H1 (cell line): Measurements from ENCODE around the gene CMTM5. TPM values are rescaled to one million over a fixed set of nuclear protein-coding genes. Genes with fewer than 3 reads are reported as not detected.

ENCODE experiments used
- CTCF ChIA-PET: fragments of 300-600 bp; sonication (Branson Sonifier 250); formaldehyde crosslinking; loops from one replicate; lab custom pipeline; 2021; ENCODE audit not compliant: partially characterized antibody; lab: Charles Lee
- POLR2A ChIA-PET: fragments of 300-600 bp; sonication (Branson Sonifier 250); formaldehyde crosslinking; loops from one replicate; lab custom pipeline; 2021; ENCODE audit warnings: inconsistent platforms; ENCODE audit not compliant: partially characterized antibody; lab: Charles Lee
- DNase-seq, 2 experiments: peaks; one replicate each; pipeline versions ENCODE4 v3.0.0 to v3.0.0-alpha.2; 2010 to 2022; ENCODE audit warnings: low spot score in 2 of 2, low read depth in 1 of 2, mixed read lengths in 1 of 2
- FAIRE-seq: peaks from 2 replicates; lab custom pipeline; 2011; peaks lifted over from hg19 to GRCh38; lab: Jason Lieb, UNC
- H2AFZ ChIP-seq: 2 replicates; pipeline ENCODE4 v1.8.1; 2012; ENCODE audit warnings: low read length, inconsistent platforms
- H2AK5ac ChIP-seq: 2 replicates; pipeline ENCODE4 v1.6.1; 2013; ENCODE audit warnings: low read depth, low read length
- H2BK120ac ChIP-seq: replicated peaks from 2 replicates; pipeline ENCODE3; 2013; ENCODE audit warnings: low read depth, low read length, inconsistent platforms
- H2BK12ac ChIP-seq: 2 replicates; pipeline ENCODE4 v1.6.1; 2013; ENCODE audit warnings: low read depth, low read length
- H2BK15ac ChIP-seq: 2 replicates; pipeline ENCODE4 v1.6.1; 2013; ENCODE audit warnings: low read length
- H2BK20ac ChIP-seq: 2 replicates; pipeline ENCODE4 v1.6.1; 2013; ENCODE audit warnings: low read length
- H2BK5ac ChIP-seq: 2 replicates; pipeline ENCODE4 v1.6.1; 2013; ENCODE audit warnings: low read depth, low read length
- H3K14ac ChIP-seq: 2 replicates; pipeline ENCODE4 v1.6.1; 2013; ENCODE audit warnings: inconsistent platforms; ENCODE audit not compliant: insufficient read length
- H3K18ac ChIP-seq: 2 replicates; pipeline ENCODE4 v1.6.1; 2013; ENCODE audit warnings: low read length; ENCODE audit errors: extremely low read depth
- H3K23ac ChIP-seq: 2 replicates; pipeline ENCODE4 v1.6.1; 2013; ENCODE audit warnings: inconsistent platforms; ENCODE audit not compliant: insufficient read length
- H3K23me2 ChIP-seq: 2 replicates; pipeline ENCODE4 v1.6.1; 2013; ENCODE audit warnings: low read depth, low read length
- H3K27ac ChIP-seq: 2 replicates; pipeline ENCODE4 v1.6.1; 2011; ENCODE audit warnings: low read depth, low read length, inconsistent platforms
- H3K27me3 ChIP-seq, 4 experiments: replicated peaks in 1 of 4; 1 replicate in 1 of 4; 2 replicates in 3 of 4; pipeline versions ENCODE4 v1.6.1 to v1.8.1; 2011 to 2013; ENCODE audit warnings: low read length in 3 of 4, mild to moderate bottlenecking in 3 of 4, inconsistent platforms in 2 of 4, mixed read lengths in 2 of 4, moderate library complexity in 1 of 4; ENCODE audit not compliant: control insufficient read depth in 3 of 4, insufficient read depth in 3 of 4; ENCODE audit errors: extremely low read depth in 1 of 4
- H3K36me3 ChIP-seq, 4 experiments: 2 replicates each; pipeline versions ENCODE4 v1.6.1 to v1.8.1; 2011 to 2013; ENCODE audit warnings: mild to moderate bottlenecking in 4 of 4, low read length in 3 of 4, moderate library complexity in 2 of 4, control low read depth in 1 of 4, inconsistent platforms in 1 of 4; ENCODE audit not compliant: insufficient read depth in 4 of 4, control insufficient read depth in 2 of 4
- H3K4ac ChIP-seq: replicated peaks from 2 replicates; pipeline ENCODE3; 2013; ENCODE audit warnings: low read length, low read depth, mixed read lengths, inconsistent platforms; ENCODE audit not compliant: insufficient read length
- H3K4me1 ChIP-seq, 4 experiments: replicated peaks in 1 of 4; 1 replicate in 1 of 4; 2 replicates in 3 of 4; pipeline versions ENCODE4 v1.6.1 to v1.8.1; 2011 to 2013; ENCODE audit warnings: low read length in 3 of 4, inconsistent platforms in 2 of 4, mixed read lengths in 1 of 4; ENCODE audit not compliant: insufficient read depth in 4 of 4, control insufficient read depth in 3 of 4
- H3K4me2 ChIP-seq, 2 experiments: 2 replicates each; pipeline versions ENCODE4 v1.6.1 to v1.8.1; 2011 to 2013; ENCODE audit warnings: low read depth in 2 of 2, low read length in 2 of 2, control low read depth in 1 of 2, inconsistent platforms in 1 of 2, mild to moderate bottlenecking in 1 of 2; ENCODE audit not compliant: insufficient read depth in 1 of 2
- H3K4me3 ChIP-seq, 4 experiments: fragments of 200-600, 300-600 bp in 1 of 4; sonication (generic), shearing (Covaris generic), sonication (Bioruptor Twin) in 1 of 4; 2 replicates each; pipeline versions ENCODE4 v1.5.1 to v1.8.1; 2011 to 2016; ENCODE audit warnings: low read length in 4 of 4, low read depth in 3 of 4, control low read depth in 2 of 4, inconsistent platforms in 2 of 4, mild to moderate bottlenecking in 2 of 4, mixed read lengths in 1 of 4, moderate library complexity in 1 of 4; ENCODE audit not compliant: insufficient read depth in 2 of 4; ENCODE audit errors: extremely low read depth in 1 of 4
- H3K56ac ChIP-seq: replicated peaks from 2 replicates; pipeline ENCODE3; 2013; ENCODE audit warnings: low read depth, mild to moderate bottlenecking, mixed read lengths, low read length, inconsistent platforms; ENCODE audit not compliant: insufficient read length
- H3K79me1 ChIP-seq: 2 replicates; pipeline ENCODE4 v1.6.1; 2013; ENCODE audit warnings: low read depth, low read length, control low read depth
- H3K79me2 ChIP-seq, 2 experiments: 2 replicates each; pipeline versions ENCODE4 v1.6.1 to v1.8.1; 2012 to 2013; ENCODE audit warnings: low read length in 2 of 2, mild to moderate bottlenecking in 2 of 2, inconsistent platforms in 1 of 2; ENCODE audit not compliant: insufficient read depth in 2 of 2, control insufficient read depth in 1 of 2
- H3K9ac ChIP-seq, 4 experiments: replicated peaks in 1 of 4; 1 replicate in 1 of 4; 2 replicates in 3 of 4; pipeline versions ENCODE4 v1.6.1 to v1.8.1; 2011 to 2013; ENCODE audit warnings: low read depth in 3 of 4, low read length in 3 of 4, control low read depth in 2 of 4, mild to moderate bottlenecking in 2 of 4, moderate library complexity in 2 of 4, inconsistent platforms in 1 of 4; ENCODE audit errors: extremely low read depth in 1 of 4
- H3K9me3 ChIP-seq, 2 experiments: 2 replicates each; pipeline versions ENCODE4 v1.6.1 to v1.8.1; 2012 to 2013; ENCODE audit warnings: mild to moderate bottlenecking in 2 of 2, moderate library complexity in 2 of 2, control low read depth in 1 of 2, inconsistent platforms in 1 of 2, low read depth in 1 of 2, low read length in 1 of 2, mixed read lengths in 1 of 2; ENCODE audit not compliant: insufficient read depth in 2 of 2
- H4K20me1 ChIP-seq, 2 experiments: replicated peaks in 1 of 2; 2 replicates each; pipeline versions ENCODE3 to v1.8.1; 2011 to 2013; ENCODE audit warnings: inconsistent platforms in 2 of 2, low read length in 2 of 2, mild to moderate bottlenecking in 1 of 2; ENCODE audit not compliant: insufficient read depth in 2 of 2, control insufficient read depth in 1 of 2
- H4K5ac ChIP-seq: 2 replicates; pipeline ENCODE4 v1.6.1; 2013; ENCODE audit warnings: low read length, low read depth, mixed read lengths, inconsistent platforms; ENCODE audit not compliant: insufficient read length
- H4K8ac ChIP-seq: 2 replicates; pipeline ENCODE4 v1.8.0; 2013; ENCODE audit warnings: mild to moderate bottlenecking, moderate library complexity, low read length, inconsistent platforms; ENCODE audit not compliant: insufficient read depth; ENCODE audit errors: extremely low read depth
- H4K91ac ChIP-seq: replicated peaks from 2 replicates; pipeline ENCODE3; 2013; ENCODE audit warnings: low read length, mixed read lengths, inconsistent platforms; ENCODE audit not compliant: insufficient read length
- RAD21 ChIP-seq, 2 experiments: IDR thresholded peaks in 1 of 2; conservative IDR thresholded peaks in 1 of 2; 2 replicates each; pipeline ENCODE4 v1.6.1; 2011; ENCODE audit warnings: low read depth in 2 of 2, low read length in 2 of 2, improper control_type of control experiment in 1 of 2, inconsistent platforms in 1 of 2, mild to moderate bottlenecking in 1 of 2, moderate library complexity in 1 of 2
- SAP30 ChIP-seq: fragments of 300-600 bp; sonication (generic); IDR thresholded peaks from 2 replicates; pipeline ENCODE4 v1.7.1; 2012; ENCODE audit warnings: low read length, moderate library complexity, mild to moderate bottlenecking, inconsistent platforms; ENCODE audit not compliant: insufficient read depth, insufficient replicate concordance
- WGBS, 2 experiments: shearing (Covaris generic) in 1 of 2; methylation state at CpG; one replicate each; pipeline versions ENCODE4 v1.1.6 to v1.1.7; 2013 to 2015; ENCODE audit warnings: low lambda C conversion rate in 2 of 2, mixed read lengths in 2 of 2, inconsistent platforms in 1 of 2, low coverage in 1 of 2, missing lambda C conversion rate in 1 of 2; ENCODE audit not compliant: insufficient replicate concordance in 2 of 2, insufficient coverage in 1 of 2, insufficient read length in 1 of 2; ENCODE audit errors: extremely low coverage in 1 of 2, missing lambda C conversion rate in 1 of 2; 5-methylcytosine and 5-hydroxymethylcytosine counted together
- polyA plus RNA-seq, 7 experiments: library from polyadenylated mRNA; depleted of rRNA in 3 of 7; stranded (reverse) in 5 of 7; unstranded in 2 of 7; fragments of >200 nt in 5 of 7; fragments of 200-250 nt in 2 of 7; gene quantifications; 1 replicate in 5 of 7; 2 replicates in 1 of 7; 4 replicates in 1 of 7; pipeline versions ENCODE4 v1.2.1 to v1.2.3, GENCODE V29; 2011 to 2013; ENCODE audit warnings: missing spikeins in 2 of 7, mixed read lengths in 2 of 7
- total RNA-seq: library from RNA; stranded (reverse); fragmentation: NEBNext Ultra II Directional; extraction: Animal tissue kit (Norgen Biotek cat#: 25700); gene quantifications from 2 replicates; pipeline ENCODE4 v1.2.1, GENCODE V29; 2021

Gene CMTM5
- total and polyA plus RNA-seq, 2 of the 8 experiments (the other 6 are each of a cell fraction or from before 2014, with no cell fraction given), result 2.1 TPM; not detected in 1

DNA sequence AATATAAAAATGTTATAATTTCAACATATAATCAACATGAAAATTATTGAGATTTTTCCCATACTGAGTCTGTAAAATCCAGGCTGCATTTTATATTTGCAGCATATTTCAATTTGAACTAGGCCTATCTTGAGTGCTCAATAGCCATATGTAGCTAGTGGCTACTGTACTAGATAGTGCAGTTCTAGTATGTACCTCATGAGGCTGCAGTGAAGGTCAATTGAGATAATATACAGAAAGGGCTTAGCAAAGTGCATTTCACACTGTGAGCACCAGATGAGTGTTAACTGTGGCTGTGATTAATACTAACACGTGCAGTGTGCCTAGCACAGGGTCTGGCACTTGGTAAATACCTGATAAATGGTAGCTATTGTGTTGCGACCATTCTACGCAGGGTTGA is 18.8 kb upstream of the CMTM5 start:
- no peak overlapping the region for H2BK20ac ChIP-seq
- H3K14ac ChIP-seq, result no peak overlapping the region
- no peak overlapping the region for H2BK5ac ChIP-seq
- FAIRE-seq (no peak), DNase-seq (no peak)
- WGBS, 2 experiments, result 84% methylated on average over 3 of the region's 3 CpGs; no CpG with 5 or more reads in 1 of the 2 experiments
- no peaks in the 10 kb centered on the region for H3K23me2 ChIP-seq
- no peak overlapping the region for H3K4me2 ChIP-seq
- H4K5ac ChIP-seq, result no peak overlapping the region
- no peak overlapping the region for H4K8ac ChIP-seq
- no peak overlapping the region for H3K56ac ChIP-seq
- no peak overlapping the region for H2AK5ac ChIP-seq
- no peak overlapping the region for H2BK15ac ChIP-seq
- no peak overlapping the region for H2BK12ac ChIP-seq
- H3K9ac ChIP-seq, result no peak overlapping the region
- H3K23ac ChIP-seq, result no peak overlapping the region
- no peak overlapping the region for H3K18ac ChIP-seq
- no peak overlapping the region for H2BK120ac ChIP-seq
- TF ChIP-seq RAD21 (IDR thresholded peaks at IDR 0.05 in 1 of 2, conservative IDR thresholded peaks at IDR 0.05 in 1 of 2; ENCODE audit: low read depth in 2 of 2, low read length in 2 of 2), result no peak
- no peak for TF ChIP-seq SAP30
- H3K27me3 ChIP-seq, result peaks cover 0 to 8% (median 4%) of the 10 kb centered on the region in 4 experiments; a peak in 4 of 7 replicates
- H3K4me1 ChIP-seq, result peaks cover 0 to 2% (median under 1%) of the 10 kb centered on the region in 4 experiments; a peak in 4 of 7 replicates
- H3K9me3 ChIP-seq, result no peaks in the 10 kb centered on the region
- no peaks in the 10 kb centered on the region for H3K79me1 ChIP-seq
- H3K79me2 ChIP-seq, result no peaks in the 10 kb centered on the region
- no peak overlapping the region for H3K27ac ChIP-seq
- ChIA-PET CTCF (interaction anchor here (0.6 to 20.9 kb wide), 6 partner anchors 11 to 99 kb away, joined by 3 to 333 read pairs (median 6); partner anchors contain the start of genes CMTM5, IL25 and MYH7), POLR2A (interaction anchor here (0.8 to 1.7 kb wide), 3 partner anchors 9 to 36 kb away, joined by 3 to 5 read pairs (median 3); partner anchors contain the start of gene PABPN1)
- H3K4ac ChIP-seq, result no peak overlapping the region
- H4K20me1 ChIP-seq, result peaks cover 8 to 10% of the 10 kb centered on the region in 2 experiments
- H3K36me3 ChIP-seq, result peaks cover 0 to 22% (median 10%) of the 10 kb centered on the region in 4 experiments; a peak in 4 of 8 replicates
- no peak overlapping the region for H4K91ac ChIP-seq
- H3K4me3 ChIP-seq, result no peak overlapping the region
- no peak overlapping the region for H2AFZ ChIP-seq
